SK-N-SH (cell line): Measurements from ENCODE around the gene HSPG2. TPM values are rescaled to one million over a fixed set of nuclear protein-coding genes. Genes with fewer than 3 reads are reported as not detected.
"Not testable (repeated sequence)": the region's sequence is repeated elsewhere in the genome, so short reads cannot be mapped to it uniquely, and the experiment has no call there.

ENCODE experiments used
- CTCF ChIA-PET: fragments of 300-600, 350-600 bp; formaldehyde crosslinking; extraction: SDS; loops from one replicate; lab custom pipeline; 2021; lab: Yijun Ruan, JAX
- POLR2A ChIA-PET: fragments of 350-600 bp; sonication (Branson Sonifier 250); formaldehyde crosslinking; extraction: SDS; loops from one replicate; lab custom pipeline; 2020; ENCODE audit warnings: antibody characterized with exemption, inconsistent platforms; lab: Yijun Ruan, JAX
- DNase-seq: peaks from one replicate; pipeline ENCODE4 v3.0.0; 2012
- H2AFZ ChIP-seq: fragments of 200-600 bp; sonication (generic); 2 replicates; pipeline ENCODE4 v1.8.1; 2016; ENCODE audit warnings: antibody characterized with exemption, mild to moderate bottlenecking, low read depth
- H3F3A ChIP-seq: fragments of 200-600 bp; sonication (generic); replicated peaks from 2 replicates; pipeline ENCODE3; 2016; ENCODE audit warnings: antibody characterized with exemption, mild to moderate bottlenecking; ENCODE audit not compliant: insufficient read depth
- H3K27ac ChIP-seq, 2 experiments: fragments of 200-500 bp in 1 of 2; fragments of 200-600 bp in 1 of 2; sonication (Bioruptor generic) in 1 of 2; sonication (generic), shearing (Covaris generic) in 1 of 2; 2 replicates each; pipeline versions ENCODE4 v1.5.1 to v1.6.1; 2014 to 2016; ENCODE audit warnings: low read depth in 2 of 2, inconsistent platforms in 1 of 2, low read length in 1 of 2, mild to moderate bottlenecking in 1 of 2, mixed read lengths in 1 of 2
- H3K27me3 ChIP-seq: fragments of 200-600 bp; sonication (generic), shearing (Covaris generic); 2 replicates; pipeline ENCODE4 v1.6.1; 2016; ENCODE audit warnings: mixed run types; ENCODE audit not compliant: insufficient read depth
- H3K36me3 ChIP-seq, 2 experiments: fragments of 200-500 bp in 1 of 2; fragments of 200-600 bp in 1 of 2; sonication (Bioruptor generic) in 1 of 2; sonication (generic) in 1 of 2; replicated peaks in 1 of 2; 2 replicates each; pipeline versions ENCODE3 to v1.5.1; 2014 to 2016; ENCODE audit warnings: low read length in 1 of 2, mild to moderate bottlenecking in 1 of 2; ENCODE audit not compliant: insufficient read depth in 2 of 2, control insufficient read depth in 1 of 2
- H3K4me1 ChIP-seq, 2 experiments: fragments of 200-500 bp in 1 of 2; fragments of 200-600 bp in 1 of 2; sonication (Bioruptor generic) in 1 of 2; sonication (generic), shearing (Covaris generic) in 1 of 2; 2 replicates each; pipeline versions ENCODE4 v1.5.1 to v1.6.1; 2014 to 2016; ENCODE audit warnings: low read depth in 1 of 2, low read length in 1 of 2, mixed run types in 1 of 2; ENCODE audit not compliant: insufficient read depth in 2 of 2, control insufficient read depth in 1 of 2
- H3K4me2 ChIP-seq: fragments of 200-600 bp; sonication (generic), shearing (Covaris generic); 2 replicates; pipeline ENCODE4 v1.6.1; 2017; ENCODE audit warnings: mixed run types
- H3K4me3 ChIP-seq, 2 experiments: fragments of 200-500 bp in 1 of 2; fragments of 200-600 bp in 1 of 2; sonication (Bioruptor generic) in 1 of 2; sonication (generic), shearing (Covaris generic) in 1 of 2; 2 replicates each; pipeline versions ENCODE4 v1.5.1 to v1.8.1; 2014 to 2016; ENCODE audit warnings: low read depth in 2 of 2, inconsistent platforms in 1 of 2, low read length in 1 of 2, mild to moderate bottlenecking in 1 of 2, mixed read lengths in 1 of 2, moderate library complexity in 1 of 2
- H3K79me2 ChIP-seq: fragments of 200-600 bp; sonication (generic); 2 replicates; pipeline ENCODE4 v1.8.1; 2017; ENCODE audit warnings: mild to moderate bottlenecking; ENCODE audit not compliant: insufficient read depth
- H3K9ac ChIP-seq: fragments of 200-600 bp; sonication (generic); 2 replicates; pipeline ENCODE4 v1.6.1; 2017; ENCODE audit warnings: mixed run types
- H3K9me2 ChIP-seq: fragments of 200-600 bp; sonication (generic); 2 replicates; pipeline ENCODE4 v1.6.1; 2017; ENCODE audit warnings: mixed run types
- H3K9me3 ChIP-seq: fragments of 200-600 bp; sonication (generic); 2 replicates; pipeline ENCODE4 v1.6.1; 2017; ENCODE audit warnings: mixed run types, mild to moderate bottlenecking, moderate library complexity
- H4K20me1 ChIP-seq: fragments of 200-600 bp; sonication (generic); 2 replicates; pipeline ENCODE4 v1.6.1; 2017; ENCODE audit warnings: mild to moderate bottlenecking, mixed run types; ENCODE audit not compliant: insufficient read depth
- CTCF ChIP-seq: fragments of 200-600 bp; sonication (generic); IDR thresholded peaks from 2 replicates; pipeline ENCODE4 v1.6.1; 2017; ENCODE audit warnings: antibody characterized with exemption, mild to moderate bottlenecking, moderate library complexity
- ELF1 ChIP-seq: IDR thresholded peaks from 2 replicates; pipeline ENCODE4 v1.4.0; 2012
- EP300 ChIP-seq, 2 experiments: IDR thresholded peaks; 2 replicates each; pipeline versions ENCODE4 v1.4.0 to v1.6.1; 2012; ENCODE audit warnings: borderline replicate concordance in 1 of 2, low read depth in 1 of 2, low read length in 1 of 2
- FOXJ3 ChIP-seq: sonication (generic); formaldehyde crosslinking; IDR thresholded peaks from 2 replicates; pipeline ENCODE4 v1.5.1; 2020; ENCODE audit warnings: mild to moderate bottlenecking, missing genetic modification reagents
- FOXM1 ChIP-seq: IDR thresholded peaks from 2 replicates; pipeline ENCODE4 v1.4.0; 2012; ENCODE audit warnings: low read depth, mild to moderate bottlenecking
- GATA2 ChIP-seq: sonication (generic); formaldehyde crosslinking; IDR thresholded peaks from 2 replicates; pipeline ENCODE4 v1.5.0; 2020; ENCODE audit warnings: mild to moderate bottlenecking, missing genetic modification reagents
- JUND ChIP-seq: IDR thresholded peaks from 2 replicates; pipeline ENCODE4 v1.4.0; 2012
- MAX ChIP-seq: IDR thresholded peaks from 2 replicates; pipeline ENCODE4 v1.4.0; 2012; ENCODE audit warnings: low read depth
- NFIC ChIP-seq: IDR thresholded peaks from 2 replicates; pipeline ENCODE4 v1.4.0; 2012; ENCODE audit warnings: borderline replicate concordance
- NRF1 ChIP-seq: IDR thresholded peaks from 2 replicates; pipeline ENCODE4 v1.6.1; 2012; ENCODE audit warnings: low read depth, mild to moderate bottlenecking, low read length
- RCOR1 ChIP-seq: fragments of 150-350 bp; IDR thresholded peaks from 2 replicates; pipeline ENCODE4 v1.6.1; 2017; ENCODE audit warnings: antibody characterized with exemption, low read length
- REST ChIP-seq: IDR thresholded peaks from 2 replicates; pipeline ENCODE4 v1.6.1; 2012; ENCODE audit warnings: mild to moderate bottlenecking, low read depth, low read length, moderate library complexity
- RXRA ChIP-seq: IDR thresholded peaks from 2 replicates; pipeline ENCODE4 v1.4.0; 2012; ENCODE audit warnings: low read depth, mild to moderate bottlenecking, borderline replicate concordance
- SMC3 ChIP-seq: IDR thresholded peaks from 2 replicates; pipeline ENCODE4 v1.6.1; 2012; ENCODE audit warnings: low read depth, low read length, improper control_type of control experiment
- TAF1 ChIP-seq: IDR thresholded peaks from 2 replicates; pipeline ENCODE4 v1.6.1; 2012; ENCODE audit warnings: low read depth, mild to moderate bottlenecking, low read length, moderate library complexity, borderline replicate concordance
- TEAD4 ChIP-seq: IDR thresholded peaks from 2 replicates; pipeline ENCODE4 v1.4.0; 2012; ENCODE audit warnings: mild to moderate bottlenecking, borderline replicate concordance; ENCODE audit not compliant: insufficient read depth
- YY1 ChIP-seq: IDR thresholded peaks from 2 replicates; pipeline ENCODE4 v1.4.0; 2012; ENCODE audit warnings: low read depth, mild to moderate bottlenecking
- ZBTB33 ChIP-seq: IDR thresholded peaks from 2 replicates; pipeline ENCODE4 v1.4.0; 2012; ENCODE audit warnings: low read depth, borderline replicate concordance
- WGBS: methylation state at CpG from one replicate; pipeline ENCODE4 v1.1.6; 2017; ENCODE audit warnings: low lambda C conversion rate; 5-methylcytosine and 5-hydroxymethylcytosine counted together
- polyA plus RNA-seq, 3 experiments: library from polyadenylated mRNA; depleted of rRNA; stranded (reverse); fragments of >200 nt; gene quantifications; 2 replicates each; pipeline ENCODE4 v1.2.3, GENCODE V29; 2012

HSPG2 gene
- polyA plus RNA-seq, 1 of the 3 experiments (the other 2 are of a cell fraction) = 28.9 TPM

GRCh38 chr1:21827141-21827679 lies 109.9 kb downstream of the HSPG2 start:
- H3K4me3 ChIP-seq = no peak overlapping the region
- DNase-seq = no peak
- H3K36me3 ChIP-seq = peaks cover 14 to 42% of the 10 kb centered on the region in 2 experiments
- POLR2A ChIA-PET = no interaction called here
- H3K4me1 ChIP-seq = no peaks in the 10 kb centered on the region
- no peak overlapping the region for H3K9ac ChIP-seq
- H3K9me3 ChIP-seq = no peaks in the 10 kb centered on the region
- TF ChIP-seq RCOR1 (no peak), NFIC (no peak), JUND (no peak), CTCF (no peak), FOXM1 (no peak), RXRA (no peak), GATA2 (CRISPR knock-in tag) (no peak), NRF1 (no peak), SMC3 (no peak), ZBTB33 (no peak), REST (no peak), TEAD4 (no peak), YY1 (no peak), MAX (no peak), FOXJ3 (CRISPR knock-in tag) (no peak), TAF1 (no peak), ELF1 (no peak), EP300 (IDR thresholded peaks at IDR 0.05; ENCODE audit: borderline replicate concordance in 1 of 2, low read depth in 1 of 2, low read length in 1 of 2) (no peak)
- TF ChIP-seq, all 33 proteins: peak for 0
- Histone ChIP-seq H3F3A (no peaks in the 10 kb centered on the region), H3K4me2 (no peak overlapping the region), H3K27ac (no peak overlapping the region), H2AFZ (no peak overlapping the region), H3K79me2 (no peaks in the 10 kb centered on the region), H3K27me3 (no peaks in the 10 kb centered on the region), H4K20me1 (no peaks in the 10 kb centered on the region), H3K9me2 (no peaks in the 10 kb centered on the region)
- CTCF ChIA-PET = interaction anchor here (1.2 to 1.6 kb wide), 2 partner anchors 12 to 196 kb away, joined by 3 to 5 read pairs; no protein-coding TSS in a partner anchor
- 97% methylated on average over 5 of the region's 5 CpGs for WGBS

GRCh38 chr1:21826694-21827093 lies 110.4 kb downstream of the HSPG2 start:
- H3K4me1 ChIP-seq, H3K9me2 ChIP-seq, POLR2A ChIA-PET, H2AFZ ChIP-seq, H3K9me3 ChIP-seq, H4K20me1 ChIP-seq, H3F3A ChIP-seq, H3K79me2 ChIP-seq, H3K4me2 ChIP-seq, H3K4me3 ChIP-seq, H3K9ac ChIP-seq, DNase-seq, H3K27me3 ChIP-seq, H3K27ac ChIP-seq: not testable (repeated sequence)
- peaks cover 14 to 42% of the 10 kb centered on the region in 2 experiments for H3K36me3 ChIP-seq
- 89% methylated on average over 7 of the region's 10 CpGs for WGBS
- CTCF ChIA-PET = interaction anchor here (1.6 kb wide), 1 partner anchor 196 kb away, joined by 5 read pairs; no protein-coding TSS in a partner anchor
